ENCODE measurements around the gene ACOX1. TPM values are rescaled to one million over a fixed set of nuclear protein-coding genes. Genes with fewer than 3 reads are reported as not detected.

ACOX1 gene
- total RNA-seq, 1 donor from 2014 or later, result 32.4 TPM

DNA sequence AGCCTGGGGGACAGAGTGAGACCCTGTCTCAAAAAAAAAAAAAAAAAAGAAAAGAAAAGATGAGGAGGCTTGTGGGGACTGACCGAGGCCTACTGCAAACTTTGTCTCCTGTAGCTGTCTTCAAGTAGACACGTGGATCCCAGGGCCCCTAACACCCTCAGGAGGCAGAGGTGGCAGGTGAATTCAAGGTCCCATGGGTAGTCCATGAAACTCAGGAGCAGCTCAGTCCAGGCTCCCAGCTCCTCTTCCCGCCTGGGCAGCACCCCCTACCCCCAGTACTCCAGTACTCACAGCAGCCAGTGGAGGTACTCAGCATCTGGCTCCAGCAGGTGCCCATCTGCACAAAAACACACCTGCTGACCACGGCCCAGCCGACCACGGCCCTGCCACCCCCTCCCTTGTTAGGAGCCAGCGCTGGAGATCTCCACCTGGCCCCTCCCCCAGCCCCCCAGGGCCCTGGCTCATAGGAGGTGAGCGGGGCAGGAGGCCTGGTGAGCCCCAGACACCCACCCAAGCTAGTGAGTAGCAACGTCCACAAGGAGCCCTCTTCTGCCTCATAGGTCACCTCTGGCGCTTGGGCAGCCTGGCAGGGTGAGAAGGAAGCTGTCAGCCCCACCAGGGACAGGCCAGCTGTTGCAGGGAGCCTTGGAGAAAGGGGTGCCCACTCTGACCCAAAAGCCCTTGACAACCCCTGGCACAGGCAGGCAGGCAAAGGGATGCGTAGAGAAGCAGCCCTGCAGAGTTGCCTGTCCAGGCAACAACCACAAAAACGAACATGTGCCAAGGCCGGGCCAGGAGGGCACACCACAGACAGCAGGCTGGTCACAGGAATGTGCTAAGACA lies 78.1 kb downstream of the ACOX1 start:
- Histone ChIP-seq H3K9me3 (ENCODE audit: control insufficient read depth in 3 of 3, low read length in 3 of 3) (no peaks in the 10 kb centered on the region), H3K4me1 (ENCODE audit: control insufficient read depth in 3 of 3, insufficient read depth in 3 of 3, low read length in 3 of 3) (peaks cover 13 to 26% (median 17%) of the 10 kb centered on the region in 3 donors), H3K4me3 (ENCODE audit: low read length in 3 of 3) (no peak overlapping the region), H3K36me3 (ENCODE audit: control insufficient read depth in 3 of 3, insufficient read depth in 3 of 3, low read length in 3 of 3) (peaks cover 43 to 50% (median 50%) of the 10 kb centered on the region in 3 donors), H3K9ac (ENCODE audit: low read depth in 1 of 3, low read length in 3 of 3) (no peak overlapping the region), H3K27ac (ENCODE audit: low read depth, low read length) (no peak overlapping the region), H3K27me3 (ENCODE audit: control insufficient read depth in 3 of 3, insufficient read depth in 3 of 3, low read length in 3 of 3) (no peaks in the 10 kb centered on the region)

DNA sequence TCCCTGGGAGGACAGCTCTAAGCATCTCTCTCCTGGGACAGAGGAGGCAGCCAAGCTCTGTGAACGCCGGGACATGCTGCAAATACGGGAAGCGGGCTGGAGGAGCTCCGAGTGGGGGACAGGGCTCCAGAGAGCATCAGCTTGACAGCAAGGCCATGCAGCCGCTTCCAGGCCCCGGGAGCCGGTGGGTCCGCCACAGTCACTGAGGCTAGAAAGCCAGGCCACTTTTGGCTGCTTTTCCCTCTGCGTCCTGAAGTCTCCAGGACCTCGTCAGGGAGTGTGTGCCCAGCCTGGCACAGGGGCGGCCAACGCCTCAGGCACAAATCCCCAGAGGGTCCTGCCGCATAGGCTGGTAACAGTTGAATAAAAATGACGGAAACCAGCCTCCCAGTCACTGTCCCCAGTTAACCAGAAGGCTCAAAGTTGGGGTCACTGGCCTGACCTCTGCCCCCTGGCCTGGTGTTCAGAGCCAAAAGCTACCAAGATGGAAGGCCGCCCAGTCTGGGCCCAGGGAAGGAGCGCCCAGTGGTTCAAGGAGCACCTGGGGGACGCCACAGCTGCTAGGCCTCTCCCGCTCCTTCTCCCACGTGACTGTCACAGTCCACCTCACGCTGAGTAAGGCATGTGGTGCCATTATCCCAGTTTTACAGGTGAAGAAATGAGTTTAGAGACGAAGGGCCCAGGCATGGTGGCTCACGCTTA lies 79.0 kb downstream of the ACOX1 start:
- H3K4me3 ChIP-seq (ENCODE audit: low read length in 3 of 3), result no peak overlapping the region
- no peak overlapping the region for H3K27ac ChIP-seq (ENCODE audit: low read depth, low read length)
- H3K9ac ChIP-seq (ENCODE audit: low read depth in 1 of 3, low read length in 3 of 3), result no peak overlapping the region
- peaks cover 20 to 32% (median 27%) of the 10 kb centered on the region in 3 donors for H3K4me1 ChIP-seq (ENCODE audit: control insufficient read depth in 3 of 3, insufficient read depth in 3 of 3, low read length in 3 of 3)
- H3K27me3 ChIP-seq (ENCODE audit: control insufficient read depth in 3 of 3, insufficient read depth in 3 of 3, low read length in 3 of 3), result no peaks in the 10 kb centered on the region
- H3K9me3 ChIP-seq (ENCODE audit: control insufficient read depth in 3 of 3, low read length in 3 of 3), result no peaks in the 10 kb centered on the region
- peaks cover 43 to 50% (median 50%) of the 10 kb centered on the region in 3 donors for H3K36me3 ChIP-seq (ENCODE audit: control insufficient read depth in 3 of 3, insufficient read depth in 3 of 3, low read length in 3 of 3)

DNA sequence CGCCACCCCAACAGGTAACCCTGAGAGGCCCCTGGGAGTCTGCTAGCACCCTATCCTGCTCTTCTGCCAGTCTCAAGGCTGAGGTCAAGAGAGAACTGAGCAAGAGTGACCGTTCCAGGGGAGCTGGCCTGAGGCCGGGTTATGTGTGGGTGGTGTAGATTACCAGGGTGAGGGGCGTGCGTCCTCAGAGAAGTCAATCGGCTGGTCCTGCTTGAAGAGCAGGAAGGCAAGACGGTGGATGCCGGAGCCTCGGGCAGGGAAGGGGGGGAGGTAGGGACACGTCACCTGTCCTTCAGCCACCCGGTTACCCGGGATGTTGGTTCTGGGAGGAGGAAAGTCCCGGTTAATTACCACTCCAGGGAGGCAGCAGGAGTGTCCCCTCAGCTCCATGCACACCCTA lies 79.6 kb downstream of the ACOX1 start:
- H3K36me3 ChIP-seq (ENCODE audit: control insufficient read depth in 3 of 3, insufficient read depth in 3 of 3, low read length in 3 of 3), result peaks cover 43 to 50% (median 50%) of the 10 kb centered on the region in 3 donors
- no peak overlapping the region for H3K27ac ChIP-seq (ENCODE audit: low read depth, low read length)
- H3K4me1 ChIP-seq (ENCODE audit: control insufficient read depth in 3 of 3, insufficient read depth in 3 of 3, low read length in 3 of 3), result peaks cover 24 to 38% (median 30%) of the 10 kb centered on the region in 3 donors
- H3K9ac ChIP-seq (ENCODE audit: low read depth in 1 of 3, low read length in 3 of 3), result no peak overlapping the region
- H3K9me3 ChIP-seq (ENCODE audit: control insufficient read depth in 3 of 3, low read length in 3 of 3), result no peaks in the 10 kb centered on the region
- no peaks in the 10 kb centered on the region for H3K27me3 ChIP-seq (ENCODE audit: control insufficient read depth in 3 of 3, insufficient read depth in 3 of 3, low read length in 3 of 3)
- H3K4me3 ChIP-seq (ENCODE audit: low read length in 3 of 3), result no peak overlapping the region

DNA sequence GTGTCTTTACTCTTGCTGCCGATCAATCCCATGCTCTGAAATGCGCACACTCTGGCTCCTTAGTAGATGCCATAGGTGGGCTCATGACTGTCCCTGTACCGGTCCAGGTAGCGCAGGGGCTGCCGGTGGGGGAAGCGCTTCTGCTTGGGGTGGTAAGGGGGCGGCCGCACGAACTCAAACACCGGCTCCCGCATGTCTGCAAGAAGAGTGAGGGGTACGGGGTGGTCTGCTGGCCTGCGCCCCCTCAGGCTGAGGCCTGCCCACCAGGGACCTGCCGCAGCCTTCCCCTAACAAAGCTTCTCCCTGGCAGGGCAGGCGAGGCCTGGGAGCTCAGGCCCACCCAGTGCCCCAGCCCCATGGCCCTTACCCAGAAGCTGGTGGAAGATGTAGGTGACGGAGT lies 80.2 kb downstream of the ACOX1 start:
- no peak overlapping the region for H3K9ac ChIP-seq (ENCODE audit: low read depth in 1 of 3, low read length in 3 of 3)
- H3K27me3 ChIP-seq (ENCODE audit: control insufficient read depth in 3 of 3, insufficient read depth in 3 of 3, low read length in 3 of 3), result no peaks in the 10 kb centered on the region
- H3K27ac ChIP-seq (ENCODE audit: low read depth, low read length), result no peak overlapping the region
- peaks cover 25 to 38% (median 31%) of the 10 kb centered on the region in 3 donors for H3K4me1 ChIP-seq (ENCODE audit: control insufficient read depth in 3 of 3, insufficient read depth in 3 of 3, low read length in 3 of 3)
- peaks cover 43 to 50% (median 50%) of the 10 kb centered on the region in 3 donors for H3K36me3 ChIP-seq (ENCODE audit: control insufficient read depth in 3 of 3, insufficient read depth in 3 of 3, low read length in 3 of 3)
- no peaks in the 10 kb centered on the region for H3K9me3 ChIP-seq (ENCODE audit: control insufficient read depth in 3 of 3, low read length in 3 of 3)
- H3K4me3 ChIP-seq (ENCODE audit: low read length in 3 of 3), result no peak overlapping the region

DNA sequence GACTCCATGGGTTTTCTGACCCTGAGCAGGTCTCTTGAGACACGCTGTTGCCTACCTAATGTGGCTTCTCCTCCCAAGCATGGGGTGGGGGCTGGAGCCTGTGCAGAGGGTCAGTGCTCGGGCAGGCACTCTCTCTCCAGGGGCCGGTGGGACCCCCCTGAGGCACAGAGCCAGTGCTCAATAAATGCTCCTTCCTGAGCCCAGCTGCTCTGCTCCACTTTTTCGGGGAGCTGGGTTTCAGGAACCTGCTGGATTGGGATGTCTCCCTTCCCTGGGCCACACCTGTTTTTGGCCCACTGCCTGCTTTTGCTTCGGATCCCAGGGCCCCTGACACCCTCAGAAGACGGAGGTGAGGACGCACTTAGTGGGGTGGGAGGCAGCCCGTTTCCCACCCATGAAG lies 80.9 kb downstream of the ACOX1 start:
- no peak overlapping the region for H3K27ac ChIP-seq (ENCODE audit: low read depth, low read length)

DNA sequence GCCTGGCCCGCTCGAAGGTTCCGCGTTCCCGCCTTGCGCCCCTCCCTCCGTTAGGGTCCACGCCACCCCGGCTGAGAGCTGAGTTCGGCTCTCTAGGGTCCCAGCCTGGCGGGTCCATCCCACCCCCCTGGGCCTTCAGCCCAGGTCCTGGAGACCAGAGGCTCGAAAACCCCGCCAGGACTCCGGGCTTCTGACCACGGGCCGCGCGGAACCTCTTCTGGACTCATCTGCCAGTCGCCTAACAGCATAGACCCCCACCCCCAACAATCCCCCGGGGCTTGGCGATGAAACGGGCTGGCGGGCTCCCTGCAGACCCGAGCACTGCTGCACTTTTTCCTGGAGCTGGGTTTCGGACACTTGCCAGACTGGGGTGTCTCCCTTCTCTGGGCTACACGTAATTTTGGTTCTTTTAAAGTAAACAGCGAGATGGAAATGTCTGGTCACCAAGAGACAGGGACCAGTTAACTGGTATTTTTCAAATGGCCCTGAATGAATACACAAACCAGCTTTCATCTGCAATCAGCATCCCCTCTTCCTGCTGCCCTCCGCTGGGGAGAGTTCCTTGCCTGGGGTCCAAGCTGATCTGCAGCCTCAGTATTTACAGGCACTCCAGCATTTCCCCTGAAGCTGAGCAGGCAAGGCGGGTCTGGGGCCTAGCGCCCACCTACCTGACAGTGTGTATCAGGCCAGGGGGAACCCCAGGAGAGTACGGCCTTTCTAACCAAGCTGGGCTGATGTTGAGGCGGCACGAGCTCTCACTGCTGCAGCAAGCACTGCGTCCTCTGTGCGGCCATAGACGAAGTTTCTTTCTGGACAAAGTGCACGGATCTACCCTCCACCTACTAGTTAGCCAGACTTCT lies 81.6 kb downstream of the ACOX1 start:
- no peaks in the 10 kb centered on the region for H3K27me3 ChIP-seq (ENCODE audit: control insufficient read depth in 3 of 3, insufficient read depth in 3 of 3, low read length in 3 of 3)
- peak overlapping the region; percentile 51 to 81 (median 79) for H3K9ac ChIP-seq (ENCODE audit: low read depth in 1 of 3, low read length in 3 of 3)
- no peaks in the 10 kb centered on the region for H3K9me3 ChIP-seq (ENCODE audit: control insufficient read depth in 3 of 3, low read length in 3 of 3)
- H3K4me1 ChIP-seq (ENCODE audit: control insufficient read depth in 3 of 3, insufficient read depth in 3 of 3, low read length in 3 of 3), result peaks cover 25 to 30% (median 27%) of the 10 kb centered on the region in 3 donors
- H3K4me3 ChIP-seq (ENCODE audit: low read length in 3 of 3), result peak overlapping the region; percentile 52 to 68 (median 60)
- peaks cover 39 to 49% (median 45%) of the 10 kb centered on the region in 3 donors for H3K36me3 ChIP-seq (ENCODE audit: control insufficient read depth in 3 of 3, insufficient read depth in 3 of 3, low read length in 3 of 3)
- peak overlapping the region; percentile 79 for H3K27ac ChIP-seq (ENCODE audit: low read depth, low read length)

More for the DNA sequence above, 80.9 kb downstream of the ACOX1 start:
- Histone ChIP-seq H3K27me3 (ENCODE audit: control insufficient read depth in 3 of 3, insufficient read depth in 3 of 3, low read length in 3 of 3) (no peaks in the 10 kb centered on the region), H3K4me1 (ENCODE audit: control insufficient read depth in 3 of 3, insufficient read depth in 3 of 3, low read length in 3 of 3) (peaks cover 25 to 33% (median 25%) of the 10 kb centered on the region in 3 donors), H3K4me3 (ENCODE audit: low read length in 3 of 3) (no peak overlapping the region), H3K9ac (ENCODE audit: low read depth in 1 of 3, low read length in 3 of 3) (no peak overlapping the region), H3K36me3 (ENCODE audit: control insufficient read depth in 3 of 3, insufficient read depth in 3 of 3, low read length in 3 of 3) (peaks cover 43 to 50% (median 50%) of the 10 kb centered on the region in 3 donors), H3K9me3 (ENCODE audit: control insufficient read depth in 3 of 3, low read length in 3 of 3) (no peaks in the 10 kb centered on the region)

DNA sequence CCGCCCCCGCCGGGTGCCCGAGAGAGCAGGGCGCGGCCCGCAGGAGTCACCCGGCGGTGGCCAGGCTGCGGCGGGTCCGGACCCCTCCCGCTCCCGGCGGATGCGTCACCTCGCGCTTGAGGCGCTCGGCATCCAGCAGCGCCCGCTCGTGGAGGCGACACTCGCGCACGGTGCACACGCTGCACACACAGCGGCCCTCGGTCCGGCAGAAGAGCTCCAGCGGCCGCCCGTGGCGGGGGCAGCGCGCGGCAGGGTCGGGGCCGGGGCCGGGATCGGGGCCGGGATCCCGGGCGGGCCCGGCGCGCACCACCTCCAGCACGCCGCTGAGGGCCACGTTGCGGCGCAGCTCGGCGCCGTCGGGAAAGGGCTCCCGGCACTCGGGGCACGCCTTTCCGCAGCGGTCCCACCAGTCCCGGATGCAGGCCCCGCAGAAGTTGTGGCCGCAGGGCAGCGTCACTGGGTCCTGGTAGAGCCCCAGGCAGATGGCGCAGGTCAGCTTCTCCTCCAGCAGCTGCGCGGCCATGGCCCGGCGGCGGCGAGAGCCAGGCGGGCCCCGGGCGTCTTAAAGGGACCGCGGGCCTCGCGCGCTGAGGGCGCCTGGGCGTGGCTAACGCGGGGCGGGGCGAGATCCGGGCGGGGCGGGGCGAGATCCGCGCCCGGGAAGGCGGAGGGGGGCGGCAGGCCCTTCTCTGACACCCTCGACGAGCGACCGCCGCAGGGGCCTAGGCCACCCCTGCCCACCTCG lies 82.4 kb downstream of the ACOX1 start, which contains the start of gene TRIM65:
TSS of gene TRIM65 (minus strand) at position 537 of the 745 bp plus-strand sequence. CDS start at position 523, 14 bp downstream.
- Histone ChIP-seq H3K27ac (ENCODE audit: low read depth, low read length) (peak within 1 kb of the TSS; percentile 79), H3K4me3 (ENCODE audit: low read length in 3 of 3) (peak within 1 kb of the TSS; percentile 82 to 90 (median 85)), H3K36me3 (ENCODE audit: control insufficient read depth in 3 of 3, insufficient read depth in 3 of 3, low read length in 3 of 3) (peaks cover 40 to 43% (median 42%) of the 10 kb centered on the region in 3 donors), H3K27me3 (ENCODE audit: control insufficient read depth in 3 of 3, insufficient read depth in 3 of 3, low read length in 3 of 3) (no peaks in the 10 kb centered on the region), H3K9ac (ENCODE audit: low read depth in 1 of 3, low read length in 3 of 3) (peak within 1 kb of the TSS; percentile 81 to 96 (median 92)), H3K4me1 (ENCODE audit: control insufficient read depth in 3 of 3, insufficient read depth in 3 of 3, low read length in 3 of 3) (peaks cover 25 to 30% (median 27%) of the 10 kb centered on the region in 3 donors), H3K9me3 (ENCODE audit: control insufficient read depth in 3 of 3, low read length in 3 of 3) (no peaks in the 10 kb centered on the region)

DNA sequence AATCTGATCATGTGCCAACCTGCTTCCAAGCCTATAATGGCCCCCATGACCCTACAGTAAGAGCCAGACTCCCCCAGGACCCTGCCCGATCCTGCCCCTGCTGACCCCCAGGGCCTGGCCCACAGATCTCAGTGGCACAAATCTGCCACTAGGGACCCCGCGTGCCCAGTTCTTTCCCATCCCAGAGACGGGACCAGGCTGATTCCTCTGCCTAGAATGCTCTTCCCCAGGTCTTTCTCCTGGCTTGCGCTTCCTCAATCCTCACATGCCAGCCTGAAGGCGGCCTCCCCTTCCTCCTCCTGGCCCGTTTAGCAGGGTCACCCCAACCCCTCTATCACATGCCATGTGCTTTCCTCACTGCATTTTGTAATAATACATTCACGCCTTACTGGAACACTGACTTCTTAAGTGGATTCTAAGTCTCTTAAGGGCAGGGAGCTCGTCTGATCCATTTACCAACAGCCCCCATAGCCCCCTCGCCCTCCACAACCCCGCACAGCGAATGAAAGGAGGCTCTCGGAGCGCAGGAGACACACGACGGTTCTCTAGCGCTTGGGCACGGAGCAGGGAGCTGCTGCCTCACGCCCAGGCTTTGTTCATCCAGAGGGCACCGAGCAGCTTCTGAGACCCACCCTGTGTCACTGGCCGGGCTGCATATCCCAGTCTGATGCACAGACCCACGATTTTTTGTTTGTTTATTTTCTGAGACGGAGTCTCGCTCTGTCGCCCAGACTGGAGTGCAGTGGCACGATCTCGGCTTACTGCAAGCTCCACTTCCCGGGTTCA lies 83.4 kb downstream of the ACOX1 start:
- Histone ChIP-seq H3K27me3 (ENCODE audit: control insufficient read depth in 3 of 3, insufficient read depth in 3 of 3, low read length in 3 of 3) (no peaks in the 10 kb centered on the region), H3K27ac (ENCODE audit: low read depth, low read length) (peak overlapping the region; percentile 79), H3K9me3 (ENCODE audit: control insufficient read depth in 3 of 3, low read length in 3 of 3) (no peaks in the 10 kb centered on the region), H3K4me3 (ENCODE audit: low read length in 3 of 3) (peak overlapping the region; percentile 82 to 90 (median 85)), H3K36me3 (ENCODE audit: control insufficient read depth in 3 of 3, insufficient read depth in 3 of 3, low read length in 3 of 3) (peaks cover 39 to 42% (median 42%) of the 10 kb centered on the region in 3 donors), H3K4me1 (ENCODE audit: control insufficient read depth in 3 of 3, insufficient read depth in 3 of 3, low read length in 3 of 3) (peaks cover 25 to 30% (median 27%) of the 10 kb centered on the region in 3 donors), H3K9ac (ENCODE audit: low read depth in 1 of 3, low read length in 3 of 3) (peak overlapping the region; percentile 79 to 96 (median 81))

Measured in skeletal muscle tissue (tissue), 4 donors.